K562 (cell line): ENCODE results near the gene DNAH1.

Source experiments
- JUNB ChIP-seq: fragments of 450-650 bp; formaldehyde crosslinking; conservative IDR thresholded peaks from 2 replicates; pipeline ENCODE4 v1.4.0; 2020; ENCODE audit warnings: mild to moderate bottlenecking
- NONO ChIP-seq, 2 experiments: fragments of 200-400 bp in 1 of 2; fragments of 450-650 bp in 1 of 2; formaldehyde crosslinking in 1 of 2; IDR thresholded peaks; 2 replicates each; pipeline ENCODE4 v1.6.1; 2017; ENCODE audit warnings: low read depth in 2 of 2, mild to moderate bottlenecking in 2 of 2, moderate library complexity in 2 of 2, low read length in 1 of 2
- YY1 ChIP-seq, 3 experiments: IDR thresholded peaks; 2 replicates each; pipeline ENCODE4 v1.6.1; 2011; ENCODE audit warnings: low read length in 2 of 3, mild to moderate bottlenecking in 2 of 3, moderate library complexity in 2 of 3, borderline replicate concordance in 1 of 3, control low read depth in 1 of 3, low read depth in 1 of 3; ENCODE audit not compliant: insufficient read depth in 3 of 3, insufficient replicate concordance in 2 of 3, control insufficient read depth in 1 of 3, insufficient read length in 1 of 3; ENCODE audit errors: extremely low read depth in 1 of 3
- ZNF76 ChIP-seq: fragments of 250-450 bp; sonication (Bioruptor Pico); IDR thresholded peaks from 2 replicates; pipeline ENCODE4 v1.4.0; 2020; ENCODE audit warnings: mild to moderate bottlenecking, moderate library complexity, borderline replicate concordance
- TF ChIP-seq, protein P1 (sequence below): fragments of 150-350 bp; IDR thresholded peaks from 2 replicates; pipeline ENCODE4 v1.6.1; 2014; ENCODE audit warnings: low read depth, mild to moderate bottlenecking, low read length, borderline replicate concordance

DNA sequence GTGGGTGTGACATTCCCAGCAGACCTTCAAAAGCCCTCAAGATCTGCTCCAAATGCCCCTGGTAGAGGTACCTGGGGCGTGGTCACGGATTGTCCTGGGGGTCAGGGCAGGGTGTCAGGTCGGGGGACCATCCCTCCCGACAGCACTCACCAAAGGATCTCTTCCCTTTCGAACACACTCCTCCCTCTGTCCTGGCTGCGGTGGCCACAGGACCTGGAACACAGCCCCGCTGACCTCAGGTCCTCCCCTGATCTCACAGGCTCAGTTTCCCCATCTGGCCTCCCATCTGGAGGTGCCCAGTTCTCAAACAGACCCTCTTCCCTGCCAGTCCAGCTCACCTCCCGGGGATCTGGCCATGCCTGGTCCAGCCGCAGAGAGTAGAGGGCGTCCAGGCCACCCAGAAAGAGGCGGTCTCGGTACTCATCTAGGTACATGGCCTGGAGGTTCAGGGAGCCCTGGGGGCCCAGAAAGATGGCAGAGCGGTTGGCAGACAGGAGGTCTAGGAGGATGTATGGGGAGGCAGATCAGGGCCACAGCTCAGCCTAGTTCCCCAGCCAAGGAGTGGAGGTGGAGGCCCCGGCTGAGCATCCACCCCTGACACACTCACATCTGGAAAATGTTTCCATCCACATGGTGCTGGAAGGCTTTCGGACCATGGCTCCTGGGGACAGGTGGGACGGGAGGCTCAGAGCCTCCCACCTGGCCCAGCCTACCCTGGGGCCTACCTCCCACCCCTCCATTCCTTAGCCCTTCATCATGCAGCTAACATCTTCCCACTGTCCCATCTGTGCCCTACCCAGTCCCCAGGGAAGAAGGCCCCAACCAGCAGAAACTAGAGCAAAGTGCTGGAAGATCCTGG, 126.5 kb downstream of the DNAH1 start:
- TF ChIP-seq YY1 (IDR thresholded peaks at IDR 0.05; ENCODE audit: borderline replicate concordance in 1 of 3, control insufficient read depth in 1 of 3, extremely low read depth in 1 of 3, insufficient read depth in 3 of 3, insufficient read length in 1 of 3, insufficient replicate concordance in 2 of 3, low read depth in 1 of 3, low read length in 2 of 3) (no peak), JUNB (CRISPR knock-in tag) (no peak), NONO (IDR thresholded peaks at IDR 0.05; ENCODE audit: low read depth in 2 of 2, low read length in 1 of 2) (no peak), ZNF76 (CRISPR knock-in tag) (no peak)
- TF ChIP-seq, protein P1, sequence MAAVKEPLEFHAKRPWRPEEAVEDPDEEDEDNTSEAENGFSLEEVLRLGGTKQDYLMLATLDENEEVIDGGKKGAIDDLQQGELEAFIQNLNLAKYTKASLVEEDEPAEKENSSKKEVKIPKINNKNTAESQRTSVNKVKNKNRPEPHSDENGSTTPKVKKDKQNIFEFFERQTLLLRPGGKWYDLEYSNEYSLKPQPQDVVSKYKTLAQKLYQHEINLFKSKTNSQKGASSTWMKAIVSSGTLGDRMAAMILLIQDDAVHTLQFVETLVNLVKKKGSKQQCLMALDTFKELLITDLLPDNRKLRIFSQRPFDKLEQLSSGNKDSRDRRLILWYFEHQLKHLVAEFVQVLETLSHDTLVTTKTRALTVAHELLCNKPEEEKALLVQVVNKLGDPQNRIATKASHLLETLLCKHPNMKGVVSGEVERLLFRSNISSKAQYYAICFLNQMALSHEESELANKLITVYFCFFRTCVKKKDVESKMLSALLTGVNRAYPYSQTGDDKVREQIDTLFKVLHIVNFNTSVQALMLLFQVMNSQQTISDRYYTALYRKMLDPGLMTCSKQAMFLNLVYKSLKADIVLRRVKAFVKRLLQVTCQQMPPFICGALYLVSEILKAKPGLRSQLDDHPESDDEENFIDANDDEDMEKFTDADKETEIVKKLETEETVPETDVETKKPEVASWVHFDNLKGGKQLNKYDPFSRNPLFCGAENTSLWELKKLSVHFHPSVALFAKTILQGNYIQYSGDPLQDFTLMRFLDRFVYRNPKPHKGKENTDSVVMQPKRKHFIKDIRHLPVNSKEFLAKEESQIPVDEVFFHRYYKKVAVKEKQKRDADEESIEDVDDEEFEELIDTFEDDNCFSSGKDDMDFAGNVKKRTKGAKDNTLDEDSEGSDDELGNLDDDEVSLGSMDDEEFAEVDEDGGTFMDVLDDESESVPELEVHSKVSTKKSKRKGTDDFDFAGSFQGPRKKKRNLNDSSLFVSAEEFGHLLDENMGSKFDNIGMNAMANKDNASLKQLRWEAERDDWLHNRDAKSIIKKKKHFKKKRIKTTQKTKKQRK = no peak
